ENCODE measurements around the gene GLA.

DNA sequence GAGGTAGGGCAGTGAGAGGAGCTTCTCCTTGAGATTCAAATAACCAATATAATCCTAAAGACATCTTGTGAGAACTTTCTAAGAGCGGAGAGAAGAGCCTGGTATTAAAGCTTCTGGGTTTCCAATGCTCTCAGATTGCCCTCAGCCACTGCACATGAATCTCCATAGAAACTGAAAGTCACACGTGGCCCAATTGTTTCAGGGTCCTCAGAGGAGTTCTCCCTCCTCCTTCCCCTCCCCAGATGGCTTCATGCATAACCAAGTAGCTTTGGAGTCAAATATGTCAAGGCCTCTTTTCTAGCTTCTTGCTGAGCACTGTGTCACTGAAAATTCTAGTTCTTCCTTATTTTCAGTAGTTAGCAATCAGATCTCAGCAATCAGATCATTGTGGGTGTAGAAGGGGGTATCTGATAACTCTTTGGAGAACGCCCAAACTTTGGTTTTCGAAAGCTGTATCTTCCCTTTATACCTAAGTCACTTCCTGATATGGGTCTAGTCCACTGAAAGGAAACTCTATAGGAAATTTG is 24.0 kb downstream of the GLA start:
- TF ChIP-seq, protein P1, sequence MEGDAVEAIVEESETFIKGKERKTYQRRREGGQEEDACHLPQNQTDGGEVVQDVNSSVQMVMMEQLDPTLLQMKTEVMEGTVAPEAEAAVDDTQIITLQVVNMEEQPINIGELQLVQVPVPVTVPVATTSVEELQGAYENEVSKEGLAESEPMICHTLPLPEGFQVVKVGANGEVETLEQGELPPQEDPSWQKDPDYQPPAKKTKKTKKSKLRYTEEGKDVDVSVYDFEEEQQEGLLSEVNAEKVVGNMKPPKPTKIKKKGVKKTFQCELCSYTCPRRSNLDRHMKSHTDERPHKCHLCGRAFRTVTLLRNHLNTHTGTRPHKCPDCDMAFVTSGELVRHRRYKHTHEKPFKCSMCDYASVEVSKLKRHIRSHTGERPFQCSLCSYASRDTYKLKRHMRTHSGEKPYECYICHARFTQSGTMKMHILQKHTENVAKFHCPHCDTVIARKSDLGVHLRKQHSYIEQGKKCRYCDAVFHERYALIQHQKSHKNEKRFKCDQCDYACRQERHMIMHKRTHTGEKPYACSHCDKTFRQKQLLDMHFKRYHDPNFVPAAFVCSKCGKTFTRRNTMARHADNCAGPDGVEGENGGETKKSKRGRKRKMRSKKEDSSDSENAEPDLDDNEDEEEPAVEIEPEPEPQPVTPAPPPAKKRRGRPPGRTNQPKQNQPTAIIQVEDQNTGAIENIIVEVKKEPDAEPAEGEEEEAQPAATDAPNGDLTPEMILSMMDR (IDR thresholded peaks at IDR 0.05 in 4 of 5, conservative IDR thresholded peaks at IDR 0.05 in 1 of 5): no peak
- TF ChIP-seq POLR2A (IDR thresholded peaks at IDR 0.05): no peak

Data from gastrocnemius medialis (tissue), 4 donors.